Fibroblast of gingiva (primary cell): ENCODE results near the gene CPNE7.

ENCODE experiments used
- DNase-seq: peaks from one replicate; pipeline ENCODE4 v3.0.0-alpha.2; 2011; ENCODE audit warnings: low read depth

The CPNE7 gene

GRCh38 chr16:89575247-89576152 is at the start of gene CPNE7:
Gene CPNE7 (plus strand): TSS chr16:89575758. CDS start chr16:89575898, 140 bp downstream.
- no peak for DNase-seq

- DNase-seq: no peak
Measured at GRCh38 chr16:89529097-89529496, 46.5 kb upstream of the CPNE7 start.

GRCh38 chr16:89530401-89531381 is 44.9 kb upstream of the CPNE7 start:
- no peak for DNase-seq

GRCh38 chr16:89531821-89532526 is 43.6 kb upstream of the CPNE7 start:
- no peak for DNase-seq

GRCh38 chr16:89534252-89534756 is 41.3 kb upstream of the CPNE7 start:
- peak; percentile 77 for DNase-seq

GRCh38 chr16:89536371-89536770 is 39.2 kb upstream of the CPNE7 start:
- no peak for DNase-seq

GRCh38 chr16:89536886-89537548 is 38.5 kb upstream of the CPNE7 start:
- DNase-seq: peak; percentile 11

- DNase-seq: no peak
Measured at GRCh38 chr16:89537549-89537925, 38.0 kb upstream of the CPNE7 start.

GRCh38 chr16:89538286-89538685 is 37.3 kb upstream of the CPNE7 start:
- DNase-seq: no peak

GRCh38 chr16:89540557-89540956 is 35.0 kb upstream of the CPNE7 start:
- DNase-seq: no peak

- no peak for DNase-seq
Measured at GRCh38 chr16:89541792-89542191, 33.8 kb upstream of the CPNE7 start.

GRCh38 chr16:89544113-89544512 is 31.4 kb upstream of the CPNE7 start:
- no peak for DNase-seq

- DNase-seq: no peak
Measured at GRCh38 chr16:89544713-89545043, 30.9 kb upstream of the CPNE7 start.

GRCh38 chr16:89545044-89545830 is 30.3 kb upstream of the CPNE7 start:
- no peak for DNase-seq

GRCh38 chr16:89545831-89546574 is 29.6 kb upstream of the CPNE7 start:
- DNase-seq: no peak

- no peak for DNase-seq
Measured at GRCh38 chr16:89546781-89547180, 28.8 kb upstream of the CPNE7 start.

GRCh38 chr16:89547291-89547690 is 28.3 kb upstream of the CPNE7 start:
- DNase-seq: no peak

- no peak for DNase-seq
Measured at GRCh38 chr16:89547860-89548259, 27.7 kb upstream of the CPNE7 start.

- DNase-seq: no peak
Measured at GRCh38 chr16:89548344-89549006, 27.1 kb upstream of the CPNE7 start.
